ENCODE results near the gene EHMT1.

EHMT1 gene

DNA sequence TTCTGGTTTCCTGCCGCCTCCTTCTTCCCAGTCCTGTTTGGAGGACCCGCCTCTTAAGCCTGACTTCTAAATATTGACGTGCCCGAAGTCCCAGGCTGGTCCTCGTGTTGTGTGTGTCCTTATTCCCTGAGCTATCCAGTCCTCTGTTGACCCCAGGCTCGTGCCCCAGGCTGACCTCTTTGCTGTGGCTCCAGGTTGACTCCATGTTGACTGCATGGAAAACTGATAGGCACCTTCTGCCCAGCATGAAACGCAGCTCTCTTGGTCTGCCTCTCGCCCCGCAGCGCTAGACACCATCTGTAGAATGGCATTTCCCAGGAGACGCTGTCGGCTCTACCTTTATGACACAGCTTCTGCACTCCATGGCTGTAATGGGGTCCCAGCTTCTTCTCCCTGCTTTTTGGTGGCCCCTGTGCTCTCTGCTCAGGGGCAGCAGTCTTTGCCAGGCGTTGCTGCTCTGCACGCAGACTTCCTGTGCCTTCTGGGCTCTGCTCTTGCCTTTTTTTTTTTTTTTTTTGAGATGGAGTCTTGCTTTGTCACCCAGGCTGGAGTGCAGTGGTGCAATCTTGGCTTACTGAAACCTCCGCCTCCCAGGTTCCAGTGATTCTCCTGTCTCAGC is 28.4 kb downstream of the EHMT1 start:
- no peak for DNase-seq (ENCODE audit: low read depth)

DNA sequence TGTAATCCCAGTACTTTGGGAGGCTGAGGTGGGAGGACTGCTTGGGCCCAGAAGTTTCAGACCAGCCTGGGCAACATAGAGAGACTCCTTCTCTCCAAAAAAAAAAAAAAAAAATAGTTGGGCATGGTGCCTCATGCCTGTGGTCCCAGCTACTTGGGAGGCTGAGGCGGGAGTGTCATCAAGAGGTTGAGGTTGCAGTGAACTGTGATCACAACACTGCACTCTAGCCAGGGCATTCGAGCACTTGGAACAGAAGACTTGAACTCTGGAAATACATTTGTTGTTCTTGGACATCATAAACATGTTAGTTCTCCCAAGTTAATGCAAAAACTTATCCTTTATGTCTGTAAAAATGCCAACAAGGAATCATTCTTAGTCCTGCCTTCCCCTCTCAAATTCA is 29.6 kb downstream of the EHMT1 start:
- no peak for DNase-seq (ENCODE audit: low read depth)

DNA sequence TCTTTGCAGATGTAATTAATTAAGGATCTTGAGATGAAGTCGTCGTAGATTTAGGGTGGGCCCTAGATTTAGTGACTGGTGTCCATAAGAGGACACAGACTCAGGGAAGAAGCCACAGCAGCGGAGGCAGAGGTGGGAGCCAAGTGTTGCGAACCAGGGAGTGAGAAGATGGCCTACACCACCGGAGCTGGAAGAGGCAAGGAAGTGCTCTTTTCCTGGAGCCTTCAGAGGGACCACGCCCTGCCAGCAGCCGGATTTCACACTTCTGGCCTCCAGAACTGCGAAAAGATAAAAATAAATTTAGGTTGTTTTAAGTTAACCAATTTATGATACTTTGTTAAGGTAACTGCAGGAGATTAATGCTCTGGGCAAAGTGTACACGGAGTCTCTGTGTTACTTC is 30.7 kb downstream of the EHMT1 start:
- no peak for DNase-seq (ENCODE audit: low read depth)

- no peak for DNase-seq (ENCODE audit: low read depth)
Observed at GRCh38 chr9:137650259-137650658, 31.5 kb downstream of the EHMT1 start.

DNA sequence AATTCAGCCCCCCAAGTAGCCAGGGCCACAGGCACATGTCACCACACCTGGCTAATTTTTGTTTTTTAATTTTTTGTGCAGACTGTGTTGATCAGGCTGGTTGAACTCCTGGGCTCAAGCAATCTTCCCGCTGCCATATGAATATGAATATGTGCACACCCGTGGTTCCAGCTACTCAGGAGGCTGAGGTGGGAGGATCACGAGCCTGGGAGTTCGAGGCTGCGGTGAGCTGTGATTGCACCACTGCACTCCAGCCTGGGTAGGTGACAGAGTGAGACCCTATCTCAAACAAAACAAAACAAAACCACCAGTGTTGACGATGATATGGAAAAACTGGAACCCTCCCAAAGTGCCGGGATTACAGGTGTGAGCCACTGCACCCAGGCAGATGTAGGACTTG is 32.0 kb downstream of the EHMT1 start:
- no peak for DNase-seq (ENCODE audit: low read depth)

- no peak for DNase-seq (ENCODE audit: low read depth)
Observed at GRCh38 chr9:137656416-137656815, 37.6 kb downstream of the EHMT1 start.

DNA sequence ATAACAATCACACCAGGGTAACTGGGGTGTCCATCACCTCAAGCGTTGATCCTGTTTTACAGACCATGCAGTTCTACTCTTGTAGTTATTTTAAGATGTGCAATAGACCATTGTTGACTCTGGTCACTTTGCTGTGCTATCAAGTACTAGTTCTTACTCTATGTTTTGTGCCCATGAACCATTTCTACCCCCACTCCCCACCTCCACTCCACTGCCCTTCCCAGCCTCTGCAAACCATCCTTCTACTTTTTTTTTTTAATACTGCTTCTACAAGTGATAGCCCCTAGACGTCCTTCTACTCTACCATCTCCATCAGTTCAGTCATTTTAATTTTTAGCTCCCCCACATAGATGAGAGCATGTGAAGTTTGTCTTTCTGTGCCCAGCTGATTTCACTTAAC is 38.8 kb downstream of the EHMT1 start:
- no peak for DNase-seq (ENCODE audit: low read depth)

DNA sequence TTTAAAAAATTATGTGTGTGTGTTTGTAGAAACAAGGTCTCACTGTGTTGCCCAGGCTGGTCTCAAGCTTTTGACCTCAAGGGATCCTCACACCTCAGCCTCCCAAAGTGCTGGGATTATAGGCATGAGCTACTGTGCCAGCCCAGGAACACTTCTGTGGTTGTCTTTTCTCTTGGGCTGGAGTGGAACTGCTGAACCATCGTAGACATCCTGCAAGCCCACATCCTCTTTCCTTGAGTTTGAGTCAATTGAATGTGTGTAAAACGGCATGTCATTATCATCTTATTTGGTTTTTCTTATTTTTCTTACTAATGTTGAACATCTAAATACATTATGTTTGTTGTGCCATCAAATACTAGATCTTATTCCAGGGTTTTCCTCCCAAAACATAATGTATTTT is 40.0 kb downstream of the EHMT1 start:
- DNase-seq (ENCODE audit: low read depth), result no peak

DNA sequence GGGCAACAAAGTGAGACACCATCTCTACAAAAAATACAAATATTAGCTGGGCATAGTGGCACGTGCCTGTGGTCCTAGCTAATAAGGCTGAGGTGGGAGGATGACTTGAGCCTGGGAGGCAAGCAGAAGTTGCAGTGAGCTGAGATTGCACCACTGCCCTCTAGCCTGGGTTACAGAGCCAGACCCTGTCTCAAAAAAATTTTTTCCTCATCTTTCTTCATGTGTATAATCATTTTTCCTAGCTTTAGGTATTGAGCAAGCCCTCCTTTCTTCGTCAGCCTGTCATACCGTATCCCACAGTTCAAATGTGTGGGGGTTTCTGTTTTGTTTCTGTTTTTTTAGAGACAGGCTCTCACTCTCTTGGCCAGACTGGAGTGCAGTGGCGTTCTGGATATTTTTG is 41.3 kb downstream of the EHMT1 start:
- no peak for DNase-seq (ENCODE audit: low read depth)

DNA sequence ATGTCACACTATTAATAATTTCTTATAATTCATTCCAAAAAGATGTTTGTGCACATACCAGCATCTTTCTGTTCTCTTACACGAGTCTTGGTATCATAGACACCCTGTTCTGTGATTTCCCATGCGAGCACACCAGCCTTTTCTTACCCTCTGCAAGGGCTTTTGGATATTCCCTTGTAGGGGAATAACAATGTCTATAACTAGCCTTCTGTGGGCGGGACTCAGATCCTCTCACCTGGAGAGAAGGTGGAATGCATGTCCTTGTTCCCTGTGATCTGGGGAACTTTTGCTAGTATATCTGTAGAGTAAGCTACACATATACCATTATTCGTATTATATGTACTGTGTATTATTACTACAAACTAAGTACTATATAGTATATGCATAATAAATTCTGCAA is 44.8 kb downstream of the EHMT1 start:
- no peak for DNase-seq (ENCODE audit: low read depth)

DNA sequence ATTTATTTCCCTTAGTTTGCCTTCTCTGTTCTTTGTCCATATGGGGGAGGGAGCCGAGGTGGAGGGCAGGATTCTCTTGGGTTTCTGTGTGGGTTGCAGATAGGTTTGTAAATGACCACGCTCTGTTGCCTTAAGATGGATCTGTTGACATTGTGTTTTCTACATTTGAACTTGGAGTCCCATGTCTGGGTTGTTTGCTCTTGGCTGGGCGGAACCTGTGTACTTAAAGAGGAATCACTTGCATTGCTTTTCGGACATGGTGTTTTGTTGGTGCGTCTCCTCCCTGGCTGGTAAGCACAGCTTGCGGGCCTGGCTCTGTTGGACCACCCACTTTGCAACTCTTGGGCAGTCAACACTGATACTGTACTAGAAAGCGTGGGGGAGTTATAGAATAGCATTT is 45.9 kb downstream of the EHMT1 start:
- no peak for DNase-seq (ENCODE audit: low read depth)

DNA sequence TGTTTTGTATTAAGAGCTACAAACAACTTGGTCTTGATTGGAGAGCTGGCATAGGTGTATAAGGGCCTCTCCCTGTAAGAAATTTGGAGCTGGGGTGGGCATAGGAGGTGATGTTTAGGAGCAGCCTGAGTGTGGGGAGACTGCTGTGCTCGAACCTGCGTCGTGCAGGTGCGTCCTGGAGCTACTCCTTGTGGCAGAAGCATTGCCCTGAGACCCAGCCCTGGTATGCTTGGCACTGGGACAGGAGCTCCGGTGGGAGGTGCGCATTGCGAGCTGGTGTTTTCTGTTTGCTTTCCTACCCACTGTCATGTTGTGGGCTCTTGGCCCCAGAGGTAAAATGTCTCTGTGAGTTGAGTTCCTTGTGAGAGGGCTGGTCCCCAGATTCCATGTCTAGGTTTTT is 46.4 kb downstream of the EHMT1 start:
- DNase-seq (ENCODE audit: low read depth), result no peak

- DNase-seq (ENCODE audit: low read depth), result no peak
Observed at GRCh38 chr9:137665697-137666512, 47.1 kb downstream of the EHMT1 start.

- no peak for DNase-seq (ENCODE audit: low read depth)
Observed at GRCh38 chr9:137666513-137666822, 47.7 kb downstream of the EHMT1 start.

DNA sequence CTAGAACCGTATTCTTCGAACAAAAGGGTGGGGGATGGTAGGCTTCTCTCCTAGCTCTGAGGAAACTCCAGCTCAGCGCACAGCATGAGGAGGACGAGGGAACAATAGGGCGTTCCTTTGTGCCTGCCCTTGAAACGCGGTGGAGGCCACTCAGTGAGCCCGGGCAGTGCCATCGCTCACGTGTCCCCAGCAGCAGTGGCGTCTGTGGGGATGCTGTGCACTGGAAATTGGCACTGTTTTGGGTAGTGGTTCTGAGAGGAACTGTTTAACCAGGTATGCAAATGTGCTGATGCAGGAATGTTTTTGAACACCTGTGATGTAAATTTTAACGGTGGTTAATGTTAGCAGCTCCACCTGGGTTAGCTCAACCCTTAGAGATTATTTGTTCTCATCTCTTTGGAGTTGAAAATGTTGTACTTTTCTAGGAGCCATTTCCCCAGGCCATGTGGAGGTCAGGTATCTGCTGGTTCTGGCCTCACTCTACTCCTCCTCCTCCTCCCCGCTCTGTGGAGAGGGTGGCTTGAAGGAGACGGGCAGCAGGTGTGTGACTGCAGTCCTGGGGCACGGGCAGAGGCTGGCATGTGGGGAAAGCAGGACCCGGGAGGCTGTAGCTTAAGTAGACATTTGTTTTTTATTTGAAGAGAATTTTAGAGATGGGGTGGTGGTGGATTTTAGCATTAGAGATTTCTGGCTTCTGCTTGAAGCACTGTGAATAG is 48.3 kb downstream of the EHMT1 start:
- DNase-seq (ENCODE audit: low read depth), result no peak

DNA sequence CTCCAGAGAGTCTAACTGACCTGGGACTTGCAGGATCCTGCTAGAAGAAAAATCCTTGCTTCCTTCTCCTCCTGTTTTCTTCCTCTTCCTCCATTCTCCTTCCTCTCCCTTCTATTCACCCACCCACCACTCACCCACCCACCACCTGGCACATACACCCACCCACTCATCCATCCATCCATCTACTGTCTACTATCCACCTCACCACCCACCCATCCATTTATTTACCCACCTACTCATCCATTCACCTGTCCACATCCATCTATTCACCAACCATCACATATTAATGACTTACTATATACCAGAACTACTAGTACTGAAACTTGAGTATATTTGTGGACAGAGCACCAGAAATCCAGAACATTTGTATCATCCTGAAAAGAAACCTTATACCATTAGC is 49.4 kb downstream of the EHMT1 start:
- DNase-seq (ENCODE audit: low read depth), result no peak

- no peak for DNase-seq (ENCODE audit: low read depth)
Observed at GRCh38 chr9:137669261-137669672, 50.5 kb downstream of the EHMT1 start.

DNA sequence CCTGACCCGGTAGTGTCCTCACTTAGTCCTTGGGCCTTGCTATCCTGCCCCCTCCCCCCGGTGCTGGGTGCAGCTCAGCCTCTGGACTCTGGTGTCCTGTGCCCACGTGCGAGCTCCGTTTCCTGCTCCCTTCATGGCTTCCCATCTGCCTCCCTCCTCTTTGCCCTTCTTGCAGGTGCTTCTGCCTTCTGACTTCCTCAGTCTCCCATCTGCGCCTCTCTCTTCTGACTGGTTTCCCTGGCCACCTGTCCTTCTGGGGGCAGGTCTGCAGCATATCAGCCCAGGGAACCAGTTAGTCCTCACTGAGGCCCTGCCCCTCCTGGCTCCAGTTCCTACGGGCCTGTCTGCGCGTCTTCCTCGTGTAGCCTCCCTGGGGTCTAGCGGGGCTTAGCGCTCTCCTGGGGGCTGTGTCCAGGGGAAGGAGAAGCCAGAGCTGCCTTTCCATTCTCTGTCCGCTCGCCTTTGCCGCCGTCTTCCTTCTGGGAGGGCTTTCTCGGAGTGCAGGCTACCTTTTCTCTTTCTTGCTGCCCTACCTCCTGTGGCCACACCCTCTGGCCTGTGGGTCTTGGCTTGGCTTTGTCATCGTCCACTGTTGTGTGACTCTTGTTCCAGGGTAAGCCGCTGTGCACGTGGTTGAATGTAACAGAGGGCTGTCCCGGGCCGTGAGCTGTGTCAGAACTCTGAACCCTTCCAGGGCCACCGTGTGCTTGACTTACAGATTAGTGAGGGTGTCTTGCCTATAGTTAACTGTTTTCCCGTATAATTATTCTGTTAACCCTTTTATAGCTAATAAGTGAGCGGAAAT is 51.8 kb downstream of the EHMT1 start:
- no peak for DNase-seq (ENCODE audit: low read depth)

DNA sequence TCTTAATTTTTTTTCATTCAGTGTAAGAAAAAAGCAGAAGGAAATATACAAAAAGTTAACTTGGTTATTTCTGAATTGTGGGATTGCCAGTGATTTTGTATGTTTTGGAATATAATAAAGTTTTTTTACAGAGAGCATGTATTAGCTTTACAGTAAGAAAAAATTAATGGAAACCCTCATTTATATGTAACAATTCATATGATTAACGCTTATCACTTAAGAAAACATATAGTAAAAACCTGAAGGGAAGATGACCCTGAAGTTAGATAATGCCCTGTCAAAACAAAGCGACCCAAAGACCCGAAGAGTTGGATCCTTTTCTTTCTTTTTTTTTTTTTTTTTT is 52.4 kb downstream of the EHMT1 start:
- DNase-seq (ENCODE audit: low read depth), result no peak

GRCh38 chr9:137671721-137672120 is 52.9 kb downstream of the EHMT1 start:
- no peak for DNase-seq (ENCODE audit: low read depth)

DNA sequence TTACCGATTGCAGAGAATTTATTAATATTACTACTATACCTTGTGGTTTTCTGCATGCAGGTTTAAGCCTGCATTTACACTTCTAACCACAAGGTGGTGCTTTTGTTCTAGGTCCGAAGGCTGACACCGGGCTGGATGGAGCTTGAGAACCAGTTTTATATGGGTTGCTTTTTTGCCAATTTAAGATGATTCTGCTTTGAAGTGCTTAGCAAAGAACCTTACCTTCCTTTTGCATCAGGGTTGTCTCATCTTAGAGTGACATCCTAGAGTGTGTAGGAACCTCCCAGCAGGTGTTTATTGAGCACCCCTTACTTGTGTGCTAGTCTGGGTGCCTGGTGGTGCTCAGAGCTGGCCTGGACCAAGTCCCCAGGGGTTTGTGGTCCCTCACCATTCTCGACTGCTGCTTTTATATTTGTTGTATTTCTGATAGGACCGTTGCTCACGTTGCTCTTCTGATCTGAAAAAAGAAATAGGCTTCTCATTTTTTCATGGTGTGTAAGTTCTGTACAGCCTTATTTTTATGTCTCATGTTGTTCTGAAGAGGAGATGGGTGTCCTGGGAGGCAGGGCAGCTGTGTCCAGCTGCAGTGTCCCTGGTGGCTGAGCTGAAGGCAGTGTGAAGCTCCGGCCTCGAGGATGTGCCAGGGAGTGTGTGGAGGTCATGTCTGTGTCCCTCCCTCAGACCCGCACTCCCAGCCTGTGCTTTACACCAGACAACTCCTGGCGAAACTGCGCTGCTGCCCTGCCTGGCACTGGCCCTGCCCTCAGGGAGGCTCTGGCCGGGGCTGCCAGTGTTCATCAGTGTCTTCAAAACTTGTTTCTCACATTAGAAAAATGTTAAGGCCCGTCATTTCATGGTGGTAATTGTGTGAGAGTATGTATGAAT is 54.3 kb downstream of the EHMT1 start:
- no peak for DNase-seq (ENCODE audit: low read depth)

DNA sequence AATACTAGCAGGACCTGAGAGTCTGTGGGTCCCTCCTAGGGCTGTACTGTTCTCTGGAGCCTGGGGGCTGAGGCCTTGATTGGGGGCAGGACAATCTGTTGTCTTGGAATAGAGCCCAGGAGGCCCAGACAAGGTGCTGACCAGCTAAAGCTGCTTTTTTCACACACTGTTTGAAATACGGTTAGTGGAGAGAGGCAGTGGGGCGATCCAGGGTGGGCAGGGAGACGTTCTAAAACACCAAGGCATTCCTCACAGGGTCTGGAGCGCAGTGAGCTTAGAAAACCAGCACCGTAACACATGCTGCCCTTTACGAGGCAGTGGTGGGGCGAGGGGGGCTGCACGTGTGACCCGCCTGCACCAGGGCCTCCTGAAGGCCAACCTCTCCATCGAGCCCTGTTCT is 55.1 kb downstream of the EHMT1 start:
- no peak for DNase-seq (ENCODE audit: low read depth)
